Measurements from ENCODE around the gene CHST11. TPM values are rescaled to one million over a fixed set of nuclear protein-coding genes. Genes with fewer than 3 reads are reported as not detected.
A peak's percentile ranks its signal among the peaks of the same experiment; 100 is the strongest.

The CHST11 gene
- total RNA-seq, 1 donor = 10.8 TPM

DNA sequence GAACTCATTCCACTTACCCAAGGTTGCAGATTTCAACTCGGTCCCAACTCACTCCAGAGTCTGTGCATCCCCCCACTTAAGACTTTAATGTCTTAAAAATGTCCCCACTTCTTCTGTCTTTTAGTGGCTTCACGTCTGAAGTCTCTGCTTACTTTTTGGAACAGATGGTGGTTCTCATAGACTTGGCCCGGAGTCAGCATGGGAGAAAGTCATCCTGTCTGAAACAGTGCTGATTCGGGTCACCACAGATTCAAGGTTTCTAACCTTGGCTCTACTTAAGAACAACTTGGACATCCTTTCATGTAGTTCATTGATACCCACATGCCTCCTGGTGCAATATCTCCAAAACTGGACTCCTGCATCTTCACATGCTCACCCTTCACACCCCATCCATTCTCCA lies 26.0 kb downstream of the CHST11 start:
- no peak overlapping the region for H3K4me3 ChIP-seq (ENCODE audit: low read depth, low read length)
- DNase-seq (ENCODE audit: low read depth) = no peak
- TF ChIP-seq, protein P1, sequence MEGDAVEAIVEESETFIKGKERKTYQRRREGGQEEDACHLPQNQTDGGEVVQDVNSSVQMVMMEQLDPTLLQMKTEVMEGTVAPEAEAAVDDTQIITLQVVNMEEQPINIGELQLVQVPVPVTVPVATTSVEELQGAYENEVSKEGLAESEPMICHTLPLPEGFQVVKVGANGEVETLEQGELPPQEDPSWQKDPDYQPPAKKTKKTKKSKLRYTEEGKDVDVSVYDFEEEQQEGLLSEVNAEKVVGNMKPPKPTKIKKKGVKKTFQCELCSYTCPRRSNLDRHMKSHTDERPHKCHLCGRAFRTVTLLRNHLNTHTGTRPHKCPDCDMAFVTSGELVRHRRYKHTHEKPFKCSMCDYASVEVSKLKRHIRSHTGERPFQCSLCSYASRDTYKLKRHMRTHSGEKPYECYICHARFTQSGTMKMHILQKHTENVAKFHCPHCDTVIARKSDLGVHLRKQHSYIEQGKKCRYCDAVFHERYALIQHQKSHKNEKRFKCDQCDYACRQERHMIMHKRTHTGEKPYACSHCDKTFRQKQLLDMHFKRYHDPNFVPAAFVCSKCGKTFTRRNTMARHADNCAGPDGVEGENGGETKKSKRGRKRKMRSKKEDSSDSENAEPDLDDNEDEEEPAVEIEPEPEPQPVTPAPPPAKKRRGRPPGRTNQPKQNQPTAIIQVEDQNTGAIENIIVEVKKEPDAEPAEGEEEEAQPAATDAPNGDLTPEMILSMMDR (IDR thresholded peaks at IDR 0.05; ENCODE audit: insufficient read depth, low read length) = no peak

DNA sequence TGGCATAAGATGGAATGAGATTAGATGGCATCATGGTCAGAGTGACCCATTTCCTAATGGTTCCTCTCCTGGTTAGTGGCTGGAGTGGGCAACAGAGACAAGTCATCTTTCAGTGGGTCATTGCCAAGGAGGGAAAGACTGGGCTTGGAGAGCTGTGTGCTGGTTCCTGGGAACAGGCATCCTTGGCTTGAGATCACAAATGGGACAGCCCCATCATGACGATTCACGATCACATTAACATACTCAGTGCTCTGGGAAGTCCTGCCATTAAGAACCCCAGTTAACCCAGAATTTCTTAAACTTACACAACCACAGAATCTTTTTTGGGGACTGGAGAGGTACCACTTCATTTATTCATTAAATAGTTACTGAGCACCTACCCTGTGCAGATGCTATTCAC lies 27.3 kb downstream of the CHST11 start:
- no peak for DNase-seq (ENCODE audit: low read depth)
- TF ChIP-seq, protein P1 (IDR thresholded peaks at IDR 0.05; ENCODE audit: insufficient read depth, low read length) = no peak
- H3K4me3 ChIP-seq (ENCODE audit: low read depth, low read length) = no peak overlapping the region

DNA sequence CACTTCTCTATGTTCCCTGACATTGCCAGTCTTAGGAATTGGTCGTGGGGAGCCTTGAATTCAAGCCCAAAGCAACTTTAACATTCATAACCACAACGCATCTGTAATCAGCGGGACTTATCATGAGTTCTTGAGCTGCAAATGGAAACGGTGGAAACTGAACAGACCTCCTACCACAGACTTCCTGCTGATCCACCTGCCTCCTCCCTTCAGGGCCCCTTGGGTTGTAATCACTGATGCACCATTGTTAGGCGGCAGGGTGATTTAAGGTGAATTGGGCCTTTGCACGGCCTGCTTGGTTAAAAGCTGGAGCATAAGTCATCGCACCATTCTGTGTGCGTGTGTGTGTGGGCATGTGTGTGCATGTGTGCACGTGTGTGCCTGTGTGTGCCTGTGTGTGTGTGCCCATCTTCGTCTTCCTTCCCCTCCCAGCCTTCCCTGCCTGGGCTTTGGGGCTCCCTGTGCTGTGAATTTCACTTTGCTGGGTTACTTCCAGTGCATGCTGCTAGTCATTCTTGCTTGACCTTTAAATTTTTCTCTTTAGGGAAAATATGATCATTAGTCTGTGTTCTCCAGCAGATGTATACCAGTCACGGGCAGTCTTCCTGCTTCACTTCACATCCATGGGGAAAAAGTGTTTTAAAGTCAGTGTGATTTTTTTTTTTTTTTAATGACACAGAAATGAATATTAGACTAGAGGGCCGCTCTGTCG lies 29.1 kb downstream of the CHST11 start:
- no peak overlapping the region for H3K4me3 ChIP-seq (ENCODE audit: low read depth, low read length)
- DNase-seq (ENCODE audit: low read depth) = no peak
- TF ChIP-seq, protein P1 (IDR thresholded peaks at IDR 0.05; ENCODE audit: insufficient read depth, low read length) = no peak

DNA sequence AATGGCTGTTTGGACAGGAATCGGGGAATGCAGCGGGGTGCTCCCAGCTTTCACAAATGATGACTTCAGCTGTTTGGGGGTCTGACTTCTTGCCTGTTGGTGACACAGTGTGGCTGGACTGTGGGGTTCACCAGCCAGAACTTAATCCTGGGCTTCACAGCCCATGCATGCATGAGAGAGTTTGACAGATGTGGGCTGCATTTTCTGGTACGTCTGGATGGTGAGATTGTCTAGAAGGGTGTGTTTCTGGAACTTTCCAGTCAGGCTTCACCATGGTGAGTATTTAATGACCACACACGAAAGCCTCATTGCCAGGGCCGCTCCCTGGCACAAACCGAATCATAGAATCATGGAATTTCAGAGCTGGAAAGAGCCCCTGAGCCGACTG lies 29.6 kb downstream of the CHST11 start:
- no peak overlapping the region for H3K4me3 ChIP-seq (ENCODE audit: low read depth, low read length)
- TF ChIP-seq, protein P1 (IDR thresholded peaks at IDR 0.05; ENCODE audit: insufficient read depth, low read length) = no peak
- DNase-seq (ENCODE audit: low read depth) = peak; percentile 31

DNA sequence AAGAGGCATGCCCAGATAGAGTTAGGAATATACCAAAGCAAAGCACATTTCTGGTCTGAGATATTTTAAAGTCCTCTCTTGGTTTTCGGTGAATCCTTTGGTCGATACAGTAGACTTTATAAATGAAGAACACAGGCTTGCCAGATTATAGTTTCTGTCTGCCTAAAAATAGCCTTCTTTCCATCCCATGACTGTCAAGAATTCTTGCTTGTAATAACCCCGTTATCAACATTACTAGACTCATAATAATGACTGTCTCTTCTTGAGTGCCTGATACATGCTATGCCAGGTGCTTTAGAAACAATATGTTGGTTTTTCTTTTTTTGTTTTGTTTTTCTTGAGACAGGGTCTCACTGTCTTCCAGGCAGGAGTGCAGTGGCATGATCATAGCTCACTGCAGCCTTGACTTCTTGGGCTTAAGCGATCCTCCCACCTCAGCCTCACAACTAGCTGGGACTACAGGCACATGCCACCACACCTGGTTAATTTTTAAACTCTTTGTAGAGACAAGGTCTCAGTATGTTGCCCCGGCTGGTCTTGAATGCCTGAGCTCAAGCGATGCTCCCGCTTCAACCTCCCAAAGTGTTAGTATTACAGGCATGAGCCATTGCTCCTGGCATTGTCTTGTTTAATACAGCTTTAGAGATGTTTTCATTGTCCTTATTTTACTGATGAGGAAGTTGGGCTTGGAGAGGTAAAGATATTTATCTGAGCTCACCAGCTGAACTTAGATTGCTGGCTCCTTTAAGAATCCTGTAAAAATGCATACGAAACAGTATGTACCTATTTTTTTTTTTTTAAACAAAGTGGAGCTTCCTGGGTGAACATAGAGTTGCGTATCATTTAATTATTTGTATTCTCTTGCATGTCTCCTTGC lies 30.4 kb downstream of the CHST11 start:
- peak; percentile 35 for DNase-seq (ENCODE audit: low read depth)
- H3K4me3 ChIP-seq (ENCODE audit: low read depth, low read length) = no peak overlapping the region
- TF ChIP-seq, protein P1 (IDR thresholded peaks at IDR 0.05; ENCODE audit: insufficient read depth, low read length) = no peak

DNA sequence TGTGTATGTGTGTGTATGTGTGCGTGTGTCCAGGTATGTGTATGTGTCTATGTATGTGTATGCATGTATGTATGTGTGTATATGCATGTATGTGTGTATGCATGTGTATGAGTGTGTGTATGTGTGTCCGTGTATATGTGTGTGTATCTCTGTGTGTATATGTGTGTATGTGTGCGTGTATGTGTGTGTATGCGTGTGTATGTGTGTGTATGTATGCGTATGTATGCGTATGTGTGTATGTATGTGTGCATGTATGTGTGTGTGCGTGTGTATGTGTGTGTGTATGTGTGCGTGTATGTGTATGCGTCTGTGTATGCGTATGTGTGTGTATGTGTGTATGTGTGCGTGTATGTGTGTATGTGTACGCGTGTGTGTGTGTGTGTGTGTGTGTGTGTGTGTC lies 31.6 kb downstream of the CHST11 start:
- TF ChIP-seq, protein P1 (IDR thresholded peaks at IDR 0.05; ENCODE audit: insufficient read depth, low read length) = no peak
- DNase-seq (ENCODE audit: low read depth) = no peak

More for the DNA sequence above, 31.6 kb downstream of the CHST11 start:
- H3K4me3 ChIP-seq (ENCODE audit: low read depth, low read length) = no peak overlapping the region
